Neural cell (in vitro differentiated cells): ENCODE measurements around the gene ATF5. TPM values are rescaled to one million over a fixed set of nuclear protein-coding genes. Genes with fewer than 3 reads are reported as not detected.
"Not testable (repeated sequence)": the region's sequence is repeated elsewhere in the genome, so short reads cannot be mapped to it uniquely, and the experiment has no call there.

ENCODE experiments used
- H2AFZ ChIP-seq: fragments of 200-600, 300-800 bp; sonication (generic), shearing (Covaris generic); 2 replicates; pipeline ENCODE4 v1.6.0; 2014; ENCODE audit warnings: low read depth, mild to moderate bottlenecking, antibody characterized with exemption, low read length, moderate library complexity
- H3F3A ChIP-seq: fragments of 200-600 bp; shearing (Covaris generic); 2 replicates; pipeline ENCODE4 v1.6.1; 2016; ENCODE audit warnings: mild to moderate bottlenecking, moderate library complexity, mixed read lengths, antibody characterized with exemption, low read length; ENCODE audit not compliant: insufficient read depth, poor library complexity, severe bottlenecking
- H3K27ac ChIP-seq: fragments of 200-600, 300-800 bp; sonication (generic), shearing (Covaris generic); 2 replicates; pipeline ENCODE4 v1.5.1; 2014; ENCODE audit warnings: mild to moderate bottlenecking, low read length, moderate library complexity
- H3K27me3 ChIP-seq: fragments of 300-800, 200-600 bp; sonication (generic), shearing (Covaris generic); 2 replicates; pipeline ENCODE4 v1.6.0; 2014; ENCODE audit warnings: mild to moderate bottlenecking, low read depth, low read length, moderate library complexity; ENCODE audit not compliant: insufficient read depth
- H3K36me3 ChIP-seq: fragments of 300-800, 200-600 bp; sonication (generic), shearing (Covaris generic); 2 replicates; pipeline ENCODE4 v1.5.1; 2014; ENCODE audit warnings: mild to moderate bottlenecking, antibody characterized with exemption, low read length, moderate library complexity; ENCODE audit not compliant: insufficient read depth
- H3K4me2 ChIP-seq: fragments of 300-800, 200-600 bp; sonication (generic), shearing (Covaris generic); 2 replicates; pipeline ENCODE4 v1.6.0; 2014; ENCODE audit warnings: mild to moderate bottlenecking, low read length
- H3K4me3 ChIP-seq: fragments of 300-800, 200-600 bp; sonication (generic), shearing (Covaris generic); 2 replicates; pipeline ENCODE4 v1.5.1; 2014; ENCODE audit warnings: mild to moderate bottlenecking, low read length, moderate library complexity
- H3K79me2 ChIP-seq: fragments of 200-600 bp; shearing (Covaris generic); replicated peaks from 2 replicates; pipeline ENCODE4 v1.6.0; 2014; ENCODE audit warnings: mild to moderate bottlenecking, low read length, moderate library complexity; ENCODE audit not compliant: insufficient read depth
- H3K9ac ChIP-seq: fragments of 300-800, 200-600 bp; sonication (generic), shearing (Covaris generic); 2 replicates; pipeline ENCODE4 v1.6.1; 2016; ENCODE audit warnings: mild to moderate bottlenecking, low read length, mixed read lengths
- H3K9me2 ChIP-seq: fragments of 200-600 bp; shearing (Covaris generic); 2 replicates; pipeline ENCODE4 v1.6.1; 2016; ENCODE audit warnings: mild to moderate bottlenecking, low read length, mixed read lengths; ENCODE audit not compliant: insufficient read depth
- H3K9me3 ChIP-seq: fragments of 200-600, 300-800 bp; sonication (generic), shearing (Covaris generic); 2 replicates; pipeline ENCODE4 v1.6.1; 2016; ENCODE audit warnings: mild to moderate bottlenecking, mixed run types, low read length, moderate library complexity, mixed read lengths
- H4K20me1 ChIP-seq: fragments of 200-600 bp; shearing (Covaris generic); 2 replicates; pipeline ENCODE4 v1.6.1; 2016; ENCODE audit warnings: mild to moderate bottlenecking, mixed run types; ENCODE audit not compliant: insufficient read depth
- CTCF ChIP-seq: fragments of 450-650 bp; IDR thresholded peaks from 2 replicates; pipeline ENCODE4 v1.5.1; 2014; ENCODE audit warnings: antibody characterized with exemption, mild to moderate bottlenecking, moderate library complexity; ENCODE audit not compliant: poor library complexity, severe bottlenecking
- EP300 ChIP-seq: fragments of 450-650 bp; conservative IDR thresholded peaks from 2 replicates; pipeline ENCODE4 v1.6.1; 2014; ENCODE audit warnings: antibody characterized with exemption, mild to moderate bottlenecking, moderate library complexity; ENCODE audit not compliant: poor library complexity, severe bottlenecking
- EZH2 ChIP-seq: fragments of 200-600, 300-800 bp; shearing (Covaris generic), sonication (generic); IDR thresholded peaks from 2 replicates; pipeline ENCODE4 v1.6.1; 2014; ENCODE audit warnings: antibody characterized with exemption, low read length, borderline replicate concordance, mild to moderate bottlenecking; ENCODE audit not compliant: insufficient read depth, poor library complexity, severe bottlenecking
- MXI1 ChIP-seq: fragments of 450-650 bp; conservative IDR thresholded peaks from 2 replicates; pipeline ENCODE4 v1.6.1; 2014; ENCODE audit warnings: antibody characterized with exemption, mild to moderate bottlenecking; ENCODE audit not compliant: poor library complexity, severe bottlenecking
- POLR2AphosphoS5 ChIP-seq: IDR thresholded peaks from 2 replicates; pipeline ENCODE4 v1.6.1; 2012
- RAD21 ChIP-seq: fragments of 450-650 bp; conservative IDR thresholded peaks from 2 replicates; pipeline ENCODE4 v1.6.1; 2014; ENCODE audit warnings: antibody characterized with exemption, mild to moderate bottlenecking, moderate library complexity
- REST ChIP-seq: IDR thresholded peaks from 2 replicates; pipeline ENCODE4 v1.6.1; 2012; ENCODE audit warnings: borderline replicate concordance
- SMC3 ChIP-seq: fragments of 450-650 bp; conservative IDR thresholded peaks from 2 replicates; pipeline ENCODE4 v1.6.1; 2014; ENCODE audit warnings: antibody characterized with exemption, mild to moderate bottlenecking, moderate library complexity; ENCODE audit not compliant: poor library complexity
- TAF1 ChIP-seq: IDR thresholded peaks from 2 replicates; pipeline ENCODE4 v1.6.1; 2012; ENCODE audit warnings: low read depth
- polyA plus RNA-seq: library from polyadenylated mRNA; depleted of rRNA; stranded (reverse); fragments of >200 nt; gene quantifications from 2 replicates; pipeline ENCODE4 v1.2.3, GENCODE V29; 2014

ATF5 gene
- polyA plus RNA-seq, 1 donor from 2014 or later = 16.1 TPM

DNA sequence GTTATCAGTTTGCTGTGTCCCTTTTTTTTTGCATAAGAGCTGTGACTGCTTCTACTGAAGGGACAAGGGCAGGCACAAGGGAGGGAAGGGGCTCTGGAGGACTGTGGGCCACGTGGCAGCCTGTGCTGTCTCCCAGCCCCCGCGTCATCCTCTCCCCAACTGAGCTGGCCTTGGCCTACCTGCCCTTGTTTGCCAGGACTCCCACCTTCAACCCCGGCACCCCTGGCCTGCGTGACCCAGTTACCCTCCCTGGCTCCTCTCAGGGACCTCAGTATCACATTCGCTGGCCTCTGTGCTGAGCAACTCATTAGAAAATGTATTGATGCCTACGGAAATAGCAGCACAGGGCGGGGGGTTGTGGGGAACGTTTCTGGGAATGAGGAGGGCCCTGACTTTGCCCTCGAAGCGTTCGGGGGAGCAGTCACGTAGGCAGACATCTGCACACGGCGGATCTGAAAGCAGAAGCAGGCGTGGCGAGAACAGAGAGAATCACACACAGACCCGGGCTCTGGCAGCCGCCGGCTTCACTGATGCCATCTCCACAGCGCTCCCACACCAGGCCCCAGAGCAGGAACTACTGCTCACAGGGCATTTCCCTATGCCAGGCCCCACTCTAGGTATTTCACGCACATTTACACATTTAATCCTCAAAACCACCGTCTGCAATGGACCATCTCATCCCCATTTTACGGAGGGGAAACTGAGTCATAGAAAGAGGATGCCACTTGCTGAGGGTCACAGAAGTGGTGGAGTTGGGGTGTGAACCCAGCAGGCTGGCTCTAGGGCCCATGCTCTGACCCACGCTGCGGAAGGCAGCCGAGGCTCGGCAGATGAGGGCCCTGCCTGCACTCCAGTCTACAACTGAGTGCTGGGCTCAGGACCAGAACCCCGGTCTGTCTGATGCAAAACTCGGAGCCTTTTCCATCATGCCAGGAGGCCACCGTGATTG, 5.7 kb upstream of the ATF5 start:
- Histone ChIP-seq H3K27me3 (no peaks in the 10 kb centered on the region), H3K36me3 (no peaks in the 10 kb centered on the region), H2AFZ (no peak overlapping the region), H3K9ac (no peak overlapping the region), H3K9me3 (no peaks in the 10 kb centered on the region), H3F3A (no peaks in the 10 kb centered on the region), H3K4me2 (no peak overlapping the region), H3K27ac (no peak overlapping the region), H3K9me2 (no peaks in the 10 kb centered on the region), H3K79me2 (peaks cover 74% of the 10 kb centered on the region), H4K20me1 (no peaks in the 10 kb centered on the region), H3K4me3 (no peak overlapping the region)
- TF ChIP-seq SMC3 (no peak), REST (no peak), EP300 (no peak), POLR2AphosphoS5 (no peak), RAD21 (no peak), EZH2 (no peak), TAF1 (no peak), CTCF (no peak), MXI1 (no peak)

DNA sequence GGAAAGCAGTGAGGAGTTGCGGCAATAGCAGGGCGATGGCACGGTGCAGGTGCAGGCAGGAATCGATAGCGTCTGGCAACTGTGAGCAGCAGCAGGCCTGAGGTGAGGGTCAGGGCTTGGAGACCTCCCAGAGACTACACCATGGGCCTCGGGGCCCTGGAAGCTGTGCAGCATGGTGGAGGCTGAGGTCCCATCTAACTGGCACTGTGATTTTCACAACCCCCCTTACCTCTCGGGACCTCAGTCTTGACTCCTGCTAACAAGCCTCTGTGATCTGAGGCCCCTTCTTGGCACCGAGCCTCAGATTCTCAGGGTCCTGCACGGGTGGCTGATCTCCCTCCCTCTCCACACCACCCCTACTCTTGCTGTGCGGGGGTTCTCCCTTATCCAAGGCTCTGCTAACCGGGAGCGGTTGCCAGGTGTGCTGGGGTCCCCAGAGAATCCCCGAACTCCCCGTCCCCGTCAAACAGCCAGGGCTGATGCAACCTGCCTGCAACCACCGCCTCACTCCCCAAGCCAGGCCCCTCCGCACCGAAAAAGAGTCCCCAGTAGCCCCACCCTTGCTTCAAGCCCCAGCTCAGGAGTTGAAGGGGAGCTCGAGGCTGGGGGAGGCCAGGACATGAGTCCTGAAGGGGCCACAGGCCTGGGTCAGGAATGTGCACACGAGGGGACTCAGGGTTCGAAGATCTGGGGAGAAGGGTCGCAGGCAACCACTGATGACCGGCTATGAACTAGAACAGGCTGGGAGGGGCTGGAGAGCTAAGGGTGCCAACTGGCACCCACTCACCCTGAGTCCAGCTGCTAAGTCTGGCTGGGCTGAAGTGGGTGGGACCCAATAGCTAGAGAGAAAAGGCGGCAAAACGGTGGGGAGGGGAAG, 4.8 kb upstream of the ATF5 start:
- no peak overlapping the region for H3K27ac ChIP-seq
- H3K27me3 ChIP-seq = no peaks in the 10 kb centered on the region
- H3F3A ChIP-seq = no peaks in the 10 kb centered on the region
- H4K20me1 ChIP-seq = no peaks in the 10 kb centered on the region
- H3K9ac ChIP-seq = no peak overlapping the region
- H3K36me3 ChIP-seq = no peaks in the 10 kb centered on the region
- H3K9me3 ChIP-seq = no peaks in the 10 kb centered on the region
- H3K9me2 ChIP-seq = no peaks in the 10 kb centered on the region
- H2AFZ ChIP-seq = no peak overlapping the region
- no peak overlapping the region for H3K4me2 ChIP-seq
- H3K4me3 ChIP-seq = no peak overlapping the region
- H3K79me2 ChIP-seq = peaks cover 79% of the 10 kb centered on the region
- no peak for TF ChIP-seq POLR2AphosphoS5
- no peak for TF ChIP-seq EZH2
- TF ChIP-seq EP300 = no peak
- TF ChIP-seq RAD21 = no peak
- no peak for TF ChIP-seq SMC3
- TF ChIP-seq TAF1 = no peak

- H3K9ac ChIP-seq, H3K9me3 ChIP-seq, H2AFZ ChIP-seq, H3K4me3 ChIP-seq, H3K27ac ChIP-seq, H3K36me3 ChIP-seq, H3K4me2 ChIP-seq, H3K9me2 ChIP-seq, H4K20me1 ChIP-seq, H3F3A ChIP-seq, H3K27me3 ChIP-seq: not testable (repeated sequence)
- peaks cover 76% of the 10 kb centered on the region for H3K79me2 ChIP-seq
These were observed 4.2 kb upstream of the ATF5 start for GRCh38 chr19:49924881-49925210.
